Duodenal mucosa (tissue), 2 donors: ENCODE measurements around the gene HMG20A.

Experiments
- H3K27ac ChIP-seq: one replicate; pipeline ENCODE4 v1.7.0; 2013; ENCODE audit warnings: low read depth, low read length
- H3K27me3 ChIP-seq, 2 donors: one replicate each; pipeline ENCODE4 v1.7.0; 2013; ENCODE audit warnings: low read length in 2 of 2, control low read depth in 1 of 2; ENCODE audit not compliant: insufficient read depth in 2 of 2, control insufficient read depth in 1 of 2
- H3K36me3 ChIP-seq, 2 donors: one replicate each; pipeline ENCODE4 v1.7.0; 2013; ENCODE audit warnings: low read length in 2 of 2, control low read depth in 1 of 2; ENCODE audit not compliant: insufficient read depth in 2 of 2, control insufficient read depth in 1 of 2
- H3K4me1 ChIP-seq, 2 donors: one replicate each; pipeline ENCODE4 v1.7.0; 2013; ENCODE audit warnings: low read length in 2 of 2, control low read depth in 1 of 2; ENCODE audit not compliant: insufficient read depth in 2 of 2, control insufficient read depth in 1 of 2
- H3K4me3 ChIP-seq, 2 donors: one replicate each; pipeline ENCODE4 v1.7.0; 2013; ENCODE audit warnings: low read length in 2 of 2, low read depth in 1 of 2
- H3K9ac ChIP-seq, 2 donors: one replicate each; pipeline ENCODE4 v1.7.0; 2013; ENCODE audit warnings: low read length in 2 of 2, low read depth in 1 of 2
- H3K9me3 ChIP-seq, 2 donors: one replicate each; pipeline ENCODE4 v1.7.0; 2013; ENCODE audit warnings: low read length in 2 of 2, control low read depth in 1 of 2; ENCODE audit not compliant: control insufficient read depth in 1 of 2

HMG20A gene

GRCh38 chr15:77483425-77484140 lies 62.9 kb downstream of the HMG20A start:
- H3K27me3 ChIP-seq = no peaks in the 10 kb centered on the region
- peaks cover 19 to 35% of the 10 kb centered on the region in 2 donors for H3K36me3 ChIP-seq
- H3K4me1 ChIP-seq = peaks cover 0 to 6% of the 10 kb centered on the region in 2 donors
- no peak overlapping the region for H3K27ac ChIP-seq
- H3K9me3 ChIP-seq = no peaks in the 10 kb centered on the region
- H3K9ac ChIP-seq = no peak overlapping the region
- no peak overlapping the region for H3K4me3 ChIP-seq

GRCh38 chr15:77484994-77485393 lies 64.3 kb downstream of the HMG20A start:
- H3K4me1 ChIP-seq = peaks cover 0 to 6% of the 10 kb centered on the region in 2 donors

GRCh38 chr15:77486542-77487468 lies 66.1 kb downstream of the HMG20A start:
- Histone ChIP-seq H3K4me1 (peaks cover 0 to 6% of the 10 kb centered on the region in 2 donors), H3K36me3 (peaks cover 12 to 28% of the 10 kb centered on the region in 2 donors), H3K9me3 (no peaks in the 10 kb centered on the region), H3K4me3 (no peak overlapping the region), H3K27me3 (no peaks in the 10 kb centered on the region), H3K9ac (no peak overlapping the region), H3K27ac (no peak overlapping the region)

More at GRCh38 chr15:77484994-77485393, 64.3 kb downstream of the HMG20A start:
- Histone ChIP-seq H3K9ac (no peak overlapping the region), H3K27me3 (no peaks in the 10 kb centered on the region), H3K27ac (no peak overlapping the region), H3K9me3 (no peaks in the 10 kb centered on the region), H3K4me3 (no peak overlapping the region), H3K36me3 (peaks cover 13 to 35% of the 10 kb centered on the region in 2 donors)

- Histone ChIP-seq H3K4me1 (peaks cover 0 to 6% of the 10 kb centered on the region in 2 donors), H3K4me3 (no peak overlapping the region), H3K9ac (no peak overlapping the region), H3K27me3 (no peaks in the 10 kb centered on the region), H3K36me3 (peaks cover 12 to 28% of the 10 kb centered on the region in 2 donors), H3K27ac (no peak overlapping the region), H3K9me3 (no peaks in the 10 kb centered on the region)
These were observed 66.8 kb downstream of the HMG20A start for GRCh38 chr15:77487469-77487842.

- Histone ChIP-seq H3K4me1 (peaks cover 0 to 6% of the 10 kb centered on the region in 2 donors), H3K9ac (no peak overlapping the region), H3K27me3 (no peaks in the 10 kb centered on the region), H3K36me3 (peaks cover 12 to 27% of the 10 kb centered on the region in 2 donors), H3K9me3 (no peaks in the 10 kb centered on the region), H3K27ac (no peak overlapping the region), H3K4me3 (no peak overlapping the region)
These were observed 67.2 kb downstream of the HMG20A start for GRCh38 chr15:77487888-77488287.

- Histone ChIP-seq H3K4me3 (no peak overlapping the region), H3K9me3 (no peaks in the 10 kb centered on the region), H3K27ac (no peak overlapping the region), H3K9ac (no peak overlapping the region), H3K4me1 (no peaks in the 10 kb centered on the region), H3K27me3 (no peaks in the 10 kb centered on the region), H3K36me3 (peaks cover 10 to 12% of the 10 kb centered on the region in 2 donors)
These were observed 69.0 kb downstream of the HMG20A start for GRCh38 chr15:77489647-77490046.

GRCh38 chr15:77493324-77493907 lies 72.7 kb downstream of the HMG20A start:
- Histone ChIP-seq H3K9me3 (no peaks in the 10 kb centered on the region), H3K9ac (no peak overlapping the region), H3K4me3 (no peak overlapping the region), H3K27me3 (no peaks in the 10 kb centered on the region), H3K27ac (no peak overlapping the region), H3K4me1 (peaks cover 7 to 17% of the 10 kb centered on the region in 2 donors), H3K36me3 (peaks cover 0 to 2% of the 10 kb centered on the region in 2 donors)

GRCh38 chr15:77494073-77494867 lies 73.6 kb downstream of the HMG20A start:
- Histone ChIP-seq H3K9ac (no peak overlapping the region), H3K27ac (no peak overlapping the region), H3K4me1 (peaks cover 7 to 17% of the 10 kb centered on the region in 2 donors), H3K36me3 (peaks cover 0 to 2% of the 10 kb centered on the region in 2 donors), H3K9me3 (no peaks in the 10 kb centered on the region), H3K4me3 (no peak overlapping the region), H3K27me3 (no peaks in the 10 kb centered on the region)

- Histone ChIP-seq H3K4me3 (no peak overlapping the region), H3K27ac (no peak overlapping the region), H3K9ac (no peak overlapping the region), H3K36me3 (peaks cover 0 to 2% of the 10 kb centered on the region in 2 donors), H3K27me3 (no peaks in the 10 kb centered on the region), H3K9me3 (no peaks in the 10 kb centered on the region), H3K4me1 (peaks cover 7 to 17% of the 10 kb centered on the region in 2 donors)
These were observed 74.3 kb downstream of the HMG20A start for GRCh38 chr15:77494964-77495363.
